Measurements from ENCODE around the gene APBA2.

DNA sequence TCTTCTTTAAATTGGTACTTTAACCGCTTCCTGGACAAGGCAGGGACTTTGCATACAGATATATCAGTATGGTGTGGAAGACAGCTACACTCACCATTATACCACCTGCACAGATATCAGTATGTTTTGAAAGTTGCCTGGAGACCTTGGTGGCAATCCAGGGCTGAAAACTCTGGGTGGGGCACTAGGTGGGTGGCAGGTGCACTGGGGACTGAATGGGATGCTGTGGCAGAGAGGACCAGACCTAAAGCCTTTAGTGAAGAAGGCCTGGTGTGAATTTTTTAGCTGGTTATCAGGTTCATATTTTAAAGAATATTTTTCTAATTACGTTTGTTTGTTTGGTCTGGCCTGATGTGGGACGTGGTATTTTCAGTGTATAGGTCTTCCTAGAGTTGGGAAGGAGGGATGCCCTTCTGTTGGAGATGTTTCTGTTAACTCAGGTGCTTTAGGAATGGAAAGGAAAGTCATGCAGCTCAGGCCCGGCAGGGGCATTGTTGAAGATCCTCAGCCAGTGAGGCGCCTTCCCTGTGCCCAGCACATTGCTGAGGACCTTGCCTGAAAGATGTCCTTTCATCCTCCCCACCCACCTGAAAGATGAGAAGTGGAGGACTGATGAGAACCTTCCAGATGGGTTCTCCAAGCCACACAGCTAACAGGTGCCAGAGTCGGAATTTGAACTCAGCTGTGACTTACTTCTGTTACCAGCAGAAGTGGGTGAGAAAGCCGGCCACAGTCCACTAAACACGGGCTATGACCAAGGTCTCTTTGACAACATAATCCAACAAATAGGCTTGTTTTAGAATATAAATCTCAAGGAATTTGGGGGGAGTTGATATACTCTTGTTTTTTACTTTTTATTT lies 77.3 kb downstream of the APBA2 start:
- TF ChIP-seq, protein P1, sequence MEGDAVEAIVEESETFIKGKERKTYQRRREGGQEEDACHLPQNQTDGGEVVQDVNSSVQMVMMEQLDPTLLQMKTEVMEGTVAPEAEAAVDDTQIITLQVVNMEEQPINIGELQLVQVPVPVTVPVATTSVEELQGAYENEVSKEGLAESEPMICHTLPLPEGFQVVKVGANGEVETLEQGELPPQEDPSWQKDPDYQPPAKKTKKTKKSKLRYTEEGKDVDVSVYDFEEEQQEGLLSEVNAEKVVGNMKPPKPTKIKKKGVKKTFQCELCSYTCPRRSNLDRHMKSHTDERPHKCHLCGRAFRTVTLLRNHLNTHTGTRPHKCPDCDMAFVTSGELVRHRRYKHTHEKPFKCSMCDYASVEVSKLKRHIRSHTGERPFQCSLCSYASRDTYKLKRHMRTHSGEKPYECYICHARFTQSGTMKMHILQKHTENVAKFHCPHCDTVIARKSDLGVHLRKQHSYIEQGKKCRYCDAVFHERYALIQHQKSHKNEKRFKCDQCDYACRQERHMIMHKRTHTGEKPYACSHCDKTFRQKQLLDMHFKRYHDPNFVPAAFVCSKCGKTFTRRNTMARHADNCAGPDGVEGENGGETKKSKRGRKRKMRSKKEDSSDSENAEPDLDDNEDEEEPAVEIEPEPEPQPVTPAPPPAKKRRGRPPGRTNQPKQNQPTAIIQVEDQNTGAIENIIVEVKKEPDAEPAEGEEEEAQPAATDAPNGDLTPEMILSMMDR (CRISPR knock-in tag; IDR thresholded peaks at IDR 0.05), result no peak
- TF ChIP-seq BHLHE40 (IDR thresholded peaks at IDR 0.05; ENCODE audit: low read length) (no peak), ADNP (CRISPR knock-in tag; IDR thresholded peaks at IDR 0.05) (no peak)

Measured in HepG2 (cell line).